Fibroblast of lung (primary cell): ENCODE measurements around the gene ZNF775.

Experiments
- CTCF ChIP-seq, 2 donors: IDR thresholded peaks in 1 of 2; conservative IDR thresholded peaks in 1 of 2; 1 replicate in 1 of 2; 2 replicates in 1 of 2; pipeline ENCODE4 v1.5.1; 2011 to 2012; ENCODE audit warnings: low read length in 2 of 2, control low read depth in 1 of 2, inconsistent platforms in 1 of 2, low read depth in 1 of 2, mild to moderate bottlenecking in 1 of 2
- EZH2 ChIP-seq: IDR thresholded peaks from 2 replicates; pipeline ENCODE4 v1.5.1; 2012; ENCODE audit warnings: low read length, control low read depth, mild to moderate bottlenecking; ENCODE audit errors: missing control alignments

DNA sequence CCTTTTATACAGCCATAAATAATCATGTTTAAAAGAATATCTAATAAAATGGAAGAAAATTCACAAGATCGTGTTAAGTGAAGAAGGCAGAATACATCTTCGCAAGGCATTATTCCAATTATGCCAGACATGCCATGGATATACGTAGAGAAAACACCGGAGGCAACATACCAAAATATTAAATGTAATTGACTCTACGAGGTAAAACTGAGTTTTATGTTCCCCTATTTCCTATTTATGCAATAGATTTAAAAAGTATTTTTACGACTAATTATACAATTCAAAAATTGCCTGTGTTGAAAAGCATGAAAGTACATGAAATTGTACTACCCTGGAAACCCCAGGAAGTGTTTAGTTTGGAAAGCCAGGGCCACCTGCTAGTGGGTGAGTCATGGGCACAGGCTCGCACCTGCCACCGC, 11.4 kb upstream of the ZNF775 start:
- TF ChIP-seq CTCF (conservative IDR thresholded peaks at IDR 0.05 in 1 of 2, IDR thresholded peaks at IDR 0.05 in 1 of 2; ENCODE audit: low read depth in 1 of 2, low read length in 2 of 2): no peak
- no peak for TF ChIP-seq EZH2
